C4-2B (cell line): ENCODE results near the gene ZNF581.

Source experiments
- CTCF ChIP-seq: fragments of 450-650 bp; conservative IDR thresholded peaks from 2 replicates; pipeline ENCODE4 v1.5.1; 2017; ENCODE audit warnings: mild to moderate bottlenecking
- ZFX ChIP-seq: fragments of 450-650 bp; IDR thresholded peaks from 2 replicates; pipeline ENCODE4 v1.6.1; 2017

DNA sequence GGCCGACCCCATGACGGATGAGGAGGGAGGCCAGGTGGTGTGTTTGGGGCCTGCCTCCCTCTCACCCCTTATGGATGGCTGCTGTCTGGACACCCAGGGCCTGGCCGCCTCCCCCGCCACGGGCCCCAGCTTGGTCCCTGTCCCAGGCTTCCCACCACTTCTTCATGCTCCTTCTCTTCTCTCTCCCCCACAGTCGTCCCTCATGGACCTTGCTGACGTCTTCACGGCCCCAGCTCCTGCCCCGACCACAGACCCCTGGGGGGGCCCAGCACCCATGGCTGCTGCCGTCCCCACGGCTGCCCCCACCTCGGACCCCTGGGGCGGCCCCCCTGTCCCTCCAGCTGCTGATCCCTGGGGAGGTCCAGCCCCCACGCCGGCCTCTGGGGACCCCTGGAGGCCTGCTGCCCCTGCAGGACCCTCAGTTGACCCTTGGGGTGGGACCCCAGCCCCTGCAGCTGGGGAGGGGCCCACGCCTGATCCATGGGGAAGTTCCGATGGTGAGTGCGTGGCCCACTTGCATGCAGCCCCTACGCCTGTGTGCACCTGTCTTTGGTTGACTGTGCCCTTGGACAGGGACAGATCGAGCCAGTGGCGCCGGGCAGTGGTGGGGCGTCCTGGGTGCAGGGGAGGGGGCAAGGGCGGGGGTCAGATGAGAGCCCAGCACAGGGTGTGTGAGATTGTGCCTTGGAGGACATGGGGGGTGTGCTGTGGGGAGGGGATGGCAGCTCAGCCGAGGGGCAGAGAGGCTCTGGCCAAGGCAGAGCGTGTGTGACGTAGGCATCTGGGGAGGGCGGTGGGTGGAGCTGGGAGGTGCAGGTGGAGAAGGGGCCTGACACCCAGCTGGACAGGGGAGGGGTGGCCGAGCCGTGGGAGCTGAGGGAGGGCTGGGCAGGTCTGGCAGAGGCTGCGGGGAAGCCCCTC is 48.4 kb downstream of the ZNF581 start:
- TF ChIP-seq CTCF (no peak), ZFX (no peak)
